Dedifferentiated amniotic fluid mesenchymal stem cell (primary cell): ENCODE measurements around the gene CIDEB.

Source experiments
- DNase-seq: peaks from one replicate; pipeline ENCODE4 v3.0.0-alpha.2; 2016; ENCODE audit errors: extremely low spot score

CIDEB gene

DNA sequence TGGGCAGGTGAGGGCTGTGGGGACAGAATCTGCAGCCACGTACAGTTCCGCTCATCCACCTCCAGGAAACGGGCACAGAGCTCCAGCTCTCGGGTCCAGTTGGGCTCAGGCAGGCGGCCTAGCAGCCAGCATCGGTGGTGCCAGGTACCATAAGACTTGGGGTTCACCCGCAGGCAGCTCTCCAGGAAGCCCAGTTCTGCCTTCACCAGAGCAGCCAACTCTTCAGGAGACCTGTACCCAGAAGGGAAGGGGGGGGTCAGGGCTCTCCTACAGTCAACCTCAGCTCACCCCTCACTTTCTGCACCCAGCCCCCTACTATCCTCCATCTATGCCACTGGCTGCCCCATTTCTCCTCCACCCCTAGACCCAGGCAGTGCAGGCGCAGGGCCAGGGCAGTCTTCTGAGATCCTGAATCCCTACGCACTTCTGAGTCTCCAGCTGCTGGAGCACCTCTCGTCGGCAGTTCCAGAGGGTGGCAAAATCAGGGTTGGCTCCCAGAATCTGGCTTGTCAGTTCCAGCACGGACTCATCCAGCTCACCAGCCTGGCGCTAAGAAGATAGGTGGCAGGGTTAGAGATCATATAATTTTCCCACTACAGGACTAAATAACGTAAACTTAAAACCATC lies 37.8 kb downstream of the CIDEB start:
- no peak for DNase-seq

DNA sequence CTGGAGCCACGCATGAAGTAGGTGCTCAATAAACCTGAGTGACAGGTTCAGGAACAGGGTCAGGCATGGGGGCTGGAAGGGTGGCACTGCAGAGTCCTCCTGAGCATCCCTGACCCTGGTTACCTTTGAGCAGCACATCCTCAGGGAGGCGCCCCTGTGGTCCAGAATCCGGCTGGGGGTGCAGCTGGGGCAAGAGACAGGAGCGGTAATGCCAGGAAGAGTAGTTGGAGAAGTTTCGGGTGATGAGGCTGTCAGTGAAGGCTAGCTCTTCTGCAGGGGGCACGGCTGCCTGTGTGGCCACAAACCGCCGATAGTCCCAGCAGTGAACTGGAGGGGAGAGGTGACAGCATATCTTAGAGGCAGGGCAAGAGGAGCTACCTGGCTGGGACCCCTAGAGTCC lies 38.4 kb downstream of the CIDEB start:
- DNase-seq = no peak

GRCh38 chr14:24268225-24268624 lies 39.6 kb downstream of the CIDEB start:
- no peak for DNase-seq

- DNase-seq = no peak
Observed at GRCh38 chr14:24267516-24267915, 40.3 kb downstream of the CIDEB start.

DNA sequence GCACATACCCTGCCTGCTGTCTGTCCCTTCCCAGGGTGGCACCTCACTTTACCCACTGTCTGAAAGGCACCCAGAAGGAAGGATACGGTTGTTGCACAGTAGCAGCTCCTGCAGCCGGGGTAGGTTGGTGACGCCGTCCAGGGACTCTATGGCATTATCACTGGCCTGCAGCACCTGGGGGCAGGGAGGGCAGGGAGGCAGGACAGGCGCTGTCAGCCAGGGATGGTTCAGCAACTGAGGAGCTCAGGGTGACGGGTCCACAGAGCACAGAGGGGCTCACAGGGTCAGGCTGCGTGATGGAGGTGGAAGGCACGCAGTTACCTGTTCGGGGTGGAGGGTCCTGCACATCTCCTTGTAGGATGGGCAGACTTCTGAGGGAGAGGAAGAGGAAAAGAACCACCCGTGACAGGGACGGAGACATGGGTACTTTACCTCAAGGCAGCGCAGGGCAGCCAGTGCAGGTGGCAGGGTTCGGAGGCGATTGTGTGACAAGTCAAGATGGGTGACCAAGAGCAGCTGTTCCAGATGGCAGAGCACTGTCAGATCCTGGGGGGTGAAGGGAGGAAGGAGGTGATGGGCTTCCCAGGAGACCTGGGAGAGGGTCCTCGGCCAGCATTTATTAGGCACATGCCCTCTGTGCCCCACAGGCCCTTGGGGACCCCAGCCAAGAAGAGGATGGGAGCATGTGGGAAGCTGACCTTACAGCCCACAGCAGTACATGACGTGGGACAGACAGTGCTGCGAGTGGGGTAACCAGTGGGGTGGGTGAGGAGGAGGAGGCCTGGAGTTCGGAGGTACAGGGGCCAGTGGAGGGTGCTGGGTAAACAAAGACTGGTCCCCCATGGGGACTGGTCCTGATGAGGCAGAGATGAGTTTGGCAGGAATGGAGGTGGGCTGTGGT lies 41.2 kb downstream of the CIDEB start:
- no peak for DNase-seq

- DNase-seq = no peak
Observed at GRCh38 chr14:24264298-24264697, 43.5 kb downstream of the CIDEB start.

DNA sequence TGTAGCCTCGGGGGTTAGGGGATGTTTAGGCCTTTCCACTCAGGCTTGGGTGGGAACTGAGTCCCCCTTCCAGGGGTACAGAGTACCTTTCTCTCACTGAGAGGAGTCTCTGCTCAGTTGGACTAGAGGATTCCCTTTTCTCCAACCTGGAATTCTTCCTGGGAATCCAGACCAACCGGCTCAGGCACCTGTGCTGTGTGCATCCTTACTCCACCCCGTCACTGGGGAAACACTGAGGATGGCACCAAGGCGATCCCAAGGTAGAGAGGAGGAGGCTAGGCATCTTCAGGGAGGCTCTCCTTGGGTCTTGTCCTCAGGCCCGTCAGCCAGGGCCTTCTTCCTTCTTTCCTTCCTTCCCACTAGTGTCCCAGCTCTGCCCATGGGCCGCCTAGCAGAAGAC lies 43.9 kb downstream of the CIDEB start:
- no peak for DNase-seq

DNA sequence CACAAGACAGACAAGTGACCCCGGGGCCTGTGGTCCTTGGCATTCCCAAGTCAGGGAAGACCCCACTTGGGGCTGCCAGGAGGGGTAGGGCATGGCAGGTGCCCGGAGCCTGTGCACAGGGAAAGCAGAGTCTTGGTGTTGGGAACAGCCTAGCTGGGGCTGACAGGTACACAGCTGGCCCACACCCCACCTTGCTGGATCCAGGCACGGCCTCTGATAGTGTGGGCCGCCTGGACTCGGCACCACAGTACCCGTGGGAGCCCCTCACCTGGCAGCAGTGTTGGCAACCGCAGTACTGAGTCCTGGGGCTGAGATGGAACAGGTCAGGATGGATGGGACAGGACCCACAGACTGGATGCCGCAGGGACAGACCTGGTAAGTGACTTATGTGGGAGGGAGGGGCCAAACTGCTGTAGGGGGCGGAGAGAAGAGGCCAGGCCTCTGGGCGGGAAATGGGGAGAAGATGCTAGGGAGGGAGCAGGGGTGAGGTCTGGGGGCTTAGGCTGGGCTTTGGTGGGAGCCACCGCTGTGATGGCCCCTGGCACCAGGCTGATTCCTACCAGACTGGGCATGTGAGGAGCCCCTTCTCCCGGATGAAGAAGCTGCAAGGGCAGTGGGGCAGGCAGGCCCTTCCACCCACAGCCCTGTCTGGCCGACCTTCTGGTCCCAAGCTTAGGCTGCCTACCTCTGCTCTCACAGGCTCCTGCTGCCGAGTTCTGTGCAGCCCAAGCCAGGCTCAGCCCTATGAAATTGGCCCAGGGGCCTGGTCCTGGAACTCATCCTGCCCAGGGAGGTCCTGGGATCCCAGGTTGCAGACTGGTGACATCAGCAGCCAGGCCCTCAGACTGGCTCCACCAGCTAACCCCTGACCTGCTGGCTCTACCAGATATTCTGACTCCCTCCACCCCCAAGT lies 44.7 kb downstream of the CIDEB start, which contains the start of gene TGM1:
TGM1 (minus strand) TSS at position 357 of the 913 bp plus-strand sequence. CDS start 825 bp downstream, outside the sequence.
- DNase-seq = no peak

DNA sequence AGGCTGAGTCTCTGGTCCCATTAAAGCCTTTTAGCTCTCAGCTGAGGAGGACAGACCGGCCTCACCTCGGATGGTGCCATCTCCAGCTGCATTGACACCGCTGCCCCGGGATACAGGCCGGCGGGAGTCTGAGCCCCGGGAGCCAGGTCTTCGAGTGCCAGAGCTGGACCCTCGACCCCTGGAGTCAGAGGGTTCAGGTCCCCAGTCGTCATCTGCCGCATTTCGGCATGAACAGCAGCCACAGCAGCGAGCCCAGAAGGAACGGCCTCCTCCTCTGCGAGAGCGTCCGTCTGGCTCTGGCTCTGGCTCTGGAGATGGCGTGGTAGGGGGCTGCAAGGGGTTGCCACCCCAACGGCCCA lies 45.8 kb downstream of the CIDEB start:
- DNase-seq = no peak

DNA sequence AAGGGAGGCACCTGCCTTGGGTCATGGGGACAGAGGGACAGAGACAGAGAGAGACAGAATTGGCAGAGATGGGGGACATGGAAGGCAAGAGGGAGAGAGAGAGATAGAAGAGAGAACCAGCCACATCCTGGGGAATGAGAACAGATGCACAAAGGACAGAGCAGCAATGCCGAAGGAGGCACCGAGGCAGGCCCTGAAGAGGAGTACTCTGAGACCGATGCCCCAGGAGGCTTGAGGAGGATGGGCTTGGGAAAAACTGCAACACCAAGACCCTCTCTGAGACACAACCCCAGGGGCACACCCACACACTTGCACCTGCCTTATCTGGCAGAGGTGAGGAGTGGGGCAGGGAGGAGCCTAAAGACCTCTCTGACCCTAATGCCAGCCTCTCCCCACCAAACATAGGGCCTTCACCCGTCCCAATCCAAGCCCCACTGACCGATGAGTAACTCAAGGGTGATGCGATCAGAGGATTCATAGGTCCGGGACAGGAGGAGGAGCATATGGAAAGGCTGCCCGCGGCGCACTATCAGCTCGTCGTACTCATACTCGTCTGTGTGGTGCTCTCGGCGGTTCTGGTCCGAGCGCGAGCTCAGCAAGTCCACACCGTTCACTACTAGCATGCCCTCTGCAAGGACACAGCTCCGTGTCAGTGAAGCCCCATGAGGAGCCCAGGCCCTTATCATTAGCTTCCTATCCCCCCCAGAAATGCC lies 46.4 kb downstream of the CIDEB start:
- no peak for DNase-seq

DNA sequence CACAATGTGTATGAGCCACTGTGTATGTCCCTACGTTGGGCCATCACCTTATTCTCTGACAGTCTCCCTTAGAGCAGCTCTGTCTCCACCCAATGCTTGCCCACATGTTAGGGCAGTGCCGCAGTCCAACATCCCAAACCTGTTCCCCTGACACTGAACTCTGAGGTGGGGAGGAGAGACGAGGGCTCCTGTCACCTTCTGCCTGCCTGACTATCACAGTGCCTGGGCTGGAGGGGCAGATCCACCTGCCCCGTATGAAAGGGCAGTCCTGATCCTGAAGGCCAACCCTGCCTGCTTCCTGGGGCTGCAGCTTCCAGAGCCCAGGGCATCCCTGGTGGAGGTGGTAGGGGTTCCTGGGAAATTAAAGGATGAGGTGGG lies 47.0 kb downstream of the CIDEB start:
- DNase-seq = no peak

DNA sequence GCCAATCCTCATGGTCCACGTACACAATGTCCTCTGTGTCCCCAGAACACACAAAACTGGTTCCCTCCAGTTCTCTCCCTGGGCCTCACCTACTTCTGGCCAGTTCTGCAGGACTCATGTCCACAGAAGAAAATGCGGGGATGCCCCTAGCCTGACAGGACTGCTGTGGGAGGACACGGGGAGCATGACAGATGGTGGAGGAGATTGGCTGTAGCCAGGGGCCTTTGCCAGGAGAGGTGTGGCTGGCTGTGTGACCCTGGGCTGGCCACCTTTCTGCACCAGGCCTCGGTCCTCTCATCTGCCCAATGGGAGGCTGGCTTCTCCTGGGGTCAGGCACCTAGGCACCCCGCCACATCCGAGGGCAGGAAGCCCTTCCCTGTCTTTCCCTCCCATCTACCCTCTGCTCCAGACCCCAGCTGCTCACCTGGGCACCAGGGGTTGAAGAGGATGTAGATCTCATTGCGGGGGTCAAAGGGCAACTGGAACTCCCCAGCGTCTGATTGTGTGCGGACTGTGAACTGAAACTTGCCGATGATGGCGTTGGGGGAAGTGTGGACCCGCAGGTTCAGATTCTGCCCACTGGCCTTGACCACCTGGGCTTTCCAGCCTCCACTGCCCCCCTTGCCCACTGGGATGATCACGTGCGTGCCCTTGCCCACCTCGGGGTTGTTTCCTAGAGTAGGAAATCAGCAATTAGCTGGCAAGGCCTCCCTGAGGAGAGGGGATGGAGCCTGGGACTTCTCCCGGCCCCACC lies 47.6 kb downstream of the CIDEB start:
- no peak for DNase-seq

GRCh38 chr14:24259282-24260025 lies 48.3 kb downstream of the CIDEB start:
- peak; percentile 64 for DNase-seq

DNA sequence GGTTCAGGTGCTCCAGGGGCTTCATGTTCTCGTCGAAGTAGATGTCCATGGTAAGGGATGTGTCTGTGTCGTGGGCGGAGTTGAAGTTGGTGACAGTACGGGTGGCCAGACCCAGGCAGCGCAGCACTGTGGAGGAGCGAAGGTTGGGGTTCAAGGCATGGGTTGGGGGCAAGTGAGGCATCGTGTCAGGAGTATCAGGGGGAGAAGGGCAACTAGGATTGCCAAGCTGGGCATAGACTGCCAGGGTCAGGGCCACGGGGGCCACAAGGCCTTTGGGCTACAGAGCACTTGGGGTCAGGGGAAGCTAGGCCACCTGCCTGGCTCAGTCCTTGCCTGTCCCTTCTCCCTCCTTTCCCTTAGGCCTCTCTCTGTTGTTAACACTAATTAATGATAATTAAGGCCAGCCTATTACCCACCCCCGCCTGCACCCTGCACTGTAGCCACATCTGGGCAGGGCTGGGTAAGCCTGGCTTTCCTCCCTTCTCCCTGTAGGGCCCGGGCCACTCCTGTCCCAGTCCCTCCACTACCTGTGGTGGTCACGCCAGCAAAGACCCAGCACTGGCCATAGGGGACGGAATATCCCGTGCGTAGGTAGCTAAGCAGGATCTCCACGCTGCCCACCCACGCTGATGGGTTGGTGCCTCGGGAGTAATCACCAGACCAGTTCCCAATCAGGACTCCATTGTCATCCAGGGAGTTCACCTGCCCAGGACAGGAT lies 49.1 kb downstream of the CIDEB start:
- no peak for DNase-seq

- no peak for DNase-seq
Observed at GRCh38 chr14:24258119-24258518, 49.7 kb downstream of the CIDEB start.

- DNase-seq = no peak
Observed at GRCh38 chr14:24256960-24257359, 50.8 kb downstream of the CIDEB start.

DNA sequence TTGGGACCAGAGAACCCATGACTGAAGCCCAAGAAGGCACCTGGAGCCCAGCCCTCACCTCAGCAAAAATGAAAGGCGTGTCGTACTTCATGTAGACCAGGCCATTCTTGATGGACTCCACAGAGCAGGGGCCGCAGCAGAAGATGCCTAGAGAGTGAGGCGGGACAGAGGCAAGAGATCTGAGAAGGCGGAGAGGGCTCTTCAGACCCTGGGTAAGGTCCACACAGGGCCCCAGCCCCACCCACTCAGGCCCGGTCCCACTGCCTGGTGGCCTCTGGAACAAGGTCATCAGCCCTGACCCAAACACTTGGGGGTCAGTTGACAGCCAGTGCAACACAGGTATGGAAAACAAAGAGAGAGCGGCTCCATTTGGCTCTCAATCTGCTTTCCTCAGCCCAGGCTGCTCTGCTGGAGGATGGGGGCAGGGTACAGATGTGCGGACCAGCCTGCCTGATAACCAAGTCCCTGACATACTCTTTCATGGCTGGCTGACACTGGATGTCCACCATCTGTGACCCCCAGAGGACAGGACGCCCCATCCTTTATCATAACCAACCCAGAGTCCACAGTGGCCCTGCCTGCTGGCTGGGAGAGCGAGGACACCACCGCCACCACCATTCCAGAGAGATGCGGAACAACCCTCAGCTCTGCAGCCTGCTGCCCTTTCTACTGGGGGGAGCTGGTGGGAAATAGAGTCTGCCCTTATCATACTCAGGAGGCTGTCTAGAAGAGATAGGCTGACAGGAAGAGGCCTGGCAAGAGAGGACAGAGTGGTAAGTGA lies 51.7 kb downstream of the CIDEB start:
- no peak for DNase-seq

DNA sequence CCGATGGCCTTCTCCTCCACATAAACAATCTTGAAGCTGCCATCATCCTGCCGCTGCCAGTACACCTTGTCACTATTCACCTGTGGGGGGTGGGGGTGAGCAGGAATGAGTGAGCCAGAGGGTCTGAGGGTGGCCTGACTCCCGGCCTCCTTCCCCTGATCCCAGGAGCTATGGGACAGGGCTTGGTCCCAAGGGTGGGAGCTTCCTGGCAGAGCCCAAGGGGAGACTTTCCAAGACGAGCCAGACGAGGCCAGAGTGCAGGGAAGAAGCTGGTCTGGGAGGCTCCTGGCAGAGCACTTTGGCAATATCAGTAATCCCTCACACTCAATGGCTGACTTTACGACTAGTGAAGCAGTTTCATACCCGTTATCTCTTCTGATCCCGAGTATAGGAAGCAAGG lies 52.3 kb downstream of the CIDEB start:
- DNase-seq = no peak
